GM18526 (cell line): ENCODE measurements around the gene CHST8.

Experiments used
- POLR2A ChIP-seq: IDR thresholded peaks from 3 replicates; pipeline ENCODE4 v1.6.1; 2011; ENCODE audit not compliant: insufficient read length; ENCODE audit errors: extremely low read depth

CHST8 gene

DNA sequence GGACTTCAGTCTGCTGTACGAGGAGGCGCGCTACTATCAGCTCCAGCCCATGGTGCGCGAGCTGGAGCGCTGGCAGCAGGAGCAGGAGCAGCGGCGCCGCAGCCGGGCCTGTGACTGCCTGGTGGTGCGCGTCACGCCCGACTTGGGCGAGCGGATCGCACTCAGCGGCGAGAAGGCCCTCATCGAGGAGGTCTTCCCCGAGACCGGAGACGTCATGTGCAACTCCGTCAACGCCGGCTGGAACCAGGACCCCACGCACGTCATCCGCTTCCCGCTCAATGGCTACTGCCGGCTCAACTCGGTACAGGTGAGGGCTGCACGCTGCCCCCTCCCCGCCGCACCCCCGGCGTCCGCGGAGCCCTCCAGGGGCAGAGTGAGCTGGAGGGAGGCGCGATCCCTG, 189.5 kb downstream of the CHST8 start:
- no peak for TF ChIP-seq POLR2A

DNA sequence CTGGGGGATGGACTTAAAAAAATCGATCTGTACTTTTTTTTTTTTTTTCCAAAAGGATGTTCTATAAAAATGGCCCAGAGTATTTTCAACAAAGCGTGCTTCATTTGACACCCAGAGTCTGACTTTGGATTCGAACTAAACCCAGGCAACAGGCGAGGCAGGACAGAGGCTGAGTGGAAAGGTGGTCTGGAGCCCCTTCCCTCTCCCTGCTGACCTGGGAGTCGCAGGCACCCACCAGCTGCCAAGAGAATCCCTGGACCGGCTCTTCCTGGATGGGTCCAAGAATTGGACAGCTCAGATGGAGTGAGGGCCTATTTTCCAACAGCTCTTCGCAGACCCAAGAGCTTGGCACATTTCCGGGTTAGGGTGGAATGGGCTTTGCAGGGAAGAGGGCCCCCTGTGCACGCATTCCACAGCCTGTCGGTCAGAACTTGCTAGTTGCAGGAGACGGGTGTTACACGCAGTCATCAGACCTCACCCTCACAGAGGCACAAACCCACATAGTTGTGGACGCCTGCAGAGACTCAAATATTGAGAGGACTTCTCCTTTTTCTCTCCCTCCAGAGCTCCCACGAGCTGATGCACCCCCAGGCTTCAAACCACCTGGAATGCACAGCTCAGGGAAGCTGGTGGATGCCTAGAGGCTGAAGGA, 190.1 kb downstream of the CHST8 start:
- TF ChIP-seq POLR2A: no peak

DNA sequence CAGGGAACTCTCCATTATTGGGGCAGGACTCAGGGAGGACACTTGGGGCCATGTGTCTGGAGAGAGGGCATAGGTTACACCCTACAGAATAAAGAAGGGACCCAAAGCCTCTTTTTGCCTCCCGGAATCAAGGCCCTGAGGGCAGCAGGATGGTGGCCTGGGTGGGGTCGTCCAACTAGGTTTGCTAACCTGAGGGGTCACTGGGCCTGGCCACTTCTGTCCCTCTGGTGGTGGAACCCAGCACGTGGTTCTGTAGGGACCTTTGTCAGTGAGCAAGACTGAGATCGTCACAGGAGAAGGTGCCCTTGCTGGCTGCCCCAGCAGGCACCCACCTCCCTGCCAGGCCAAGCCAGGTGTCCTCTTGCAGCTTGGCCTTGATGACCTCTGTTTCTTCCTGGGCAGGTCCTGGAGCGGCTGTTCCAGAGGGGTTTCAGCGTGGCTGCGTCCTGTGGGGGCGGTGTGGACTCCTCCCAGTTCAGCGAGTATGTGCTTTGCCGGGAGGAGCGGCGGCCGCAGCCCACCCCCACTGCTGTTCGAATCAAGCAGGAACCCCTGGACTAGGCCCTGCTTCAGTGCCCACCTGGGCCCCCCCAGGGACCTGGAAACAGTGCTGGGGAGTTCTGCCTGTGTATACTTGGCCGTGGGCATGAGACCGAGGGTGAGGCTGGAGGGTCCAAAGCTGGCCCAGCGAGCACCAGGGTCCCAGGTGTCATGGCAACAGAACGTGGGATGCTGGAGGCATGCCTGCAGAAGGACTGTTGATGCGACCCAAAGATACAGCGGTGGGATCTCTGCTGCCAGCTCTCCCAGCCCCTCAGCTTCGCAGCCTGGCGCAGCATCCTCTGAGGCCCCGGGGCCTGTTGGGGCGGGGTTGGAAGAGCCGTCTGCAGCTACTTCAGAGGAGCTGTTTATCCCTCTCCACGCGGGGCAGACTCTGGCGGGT, 190.9 kb downstream of the CHST8 start:
- TF ChIP-seq POLR2A: no peak

DNA sequence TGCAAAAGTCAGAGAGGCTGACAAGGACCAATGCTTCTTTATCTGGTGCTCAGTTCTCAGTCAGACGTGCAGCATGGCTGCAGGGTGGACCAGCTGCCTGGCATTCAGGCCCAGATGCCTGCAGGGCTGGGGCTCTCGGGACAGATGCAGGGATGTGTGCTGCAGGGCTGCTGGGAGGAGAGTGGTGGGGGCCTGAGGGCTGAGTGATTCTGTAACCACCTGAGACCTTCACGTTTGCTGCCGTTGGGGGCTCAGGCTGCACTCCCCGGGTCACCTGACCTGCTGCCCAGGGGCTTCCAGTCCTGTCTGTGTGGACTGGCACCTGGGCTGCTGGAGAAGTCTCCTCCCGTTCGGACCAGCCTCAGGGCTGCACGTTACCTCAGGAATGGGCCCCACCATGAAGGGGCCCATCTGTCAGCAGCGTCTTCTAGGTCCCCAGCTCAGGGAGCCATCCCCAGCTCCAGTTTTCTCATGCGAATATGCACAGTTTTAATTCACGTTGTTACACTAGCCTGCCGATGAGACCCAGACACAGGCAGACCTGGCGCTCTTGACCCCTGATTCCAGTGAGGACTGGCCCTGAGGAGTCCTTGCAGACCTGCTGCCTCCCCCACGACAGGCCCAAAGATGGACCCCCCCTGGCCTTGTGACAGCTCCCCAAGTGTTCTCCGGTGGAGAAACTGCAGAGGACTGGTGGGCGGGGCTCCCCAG, 191.8 kb downstream of the CHST8 start:
- no peak for TF ChIP-seq POLR2A

DNA sequence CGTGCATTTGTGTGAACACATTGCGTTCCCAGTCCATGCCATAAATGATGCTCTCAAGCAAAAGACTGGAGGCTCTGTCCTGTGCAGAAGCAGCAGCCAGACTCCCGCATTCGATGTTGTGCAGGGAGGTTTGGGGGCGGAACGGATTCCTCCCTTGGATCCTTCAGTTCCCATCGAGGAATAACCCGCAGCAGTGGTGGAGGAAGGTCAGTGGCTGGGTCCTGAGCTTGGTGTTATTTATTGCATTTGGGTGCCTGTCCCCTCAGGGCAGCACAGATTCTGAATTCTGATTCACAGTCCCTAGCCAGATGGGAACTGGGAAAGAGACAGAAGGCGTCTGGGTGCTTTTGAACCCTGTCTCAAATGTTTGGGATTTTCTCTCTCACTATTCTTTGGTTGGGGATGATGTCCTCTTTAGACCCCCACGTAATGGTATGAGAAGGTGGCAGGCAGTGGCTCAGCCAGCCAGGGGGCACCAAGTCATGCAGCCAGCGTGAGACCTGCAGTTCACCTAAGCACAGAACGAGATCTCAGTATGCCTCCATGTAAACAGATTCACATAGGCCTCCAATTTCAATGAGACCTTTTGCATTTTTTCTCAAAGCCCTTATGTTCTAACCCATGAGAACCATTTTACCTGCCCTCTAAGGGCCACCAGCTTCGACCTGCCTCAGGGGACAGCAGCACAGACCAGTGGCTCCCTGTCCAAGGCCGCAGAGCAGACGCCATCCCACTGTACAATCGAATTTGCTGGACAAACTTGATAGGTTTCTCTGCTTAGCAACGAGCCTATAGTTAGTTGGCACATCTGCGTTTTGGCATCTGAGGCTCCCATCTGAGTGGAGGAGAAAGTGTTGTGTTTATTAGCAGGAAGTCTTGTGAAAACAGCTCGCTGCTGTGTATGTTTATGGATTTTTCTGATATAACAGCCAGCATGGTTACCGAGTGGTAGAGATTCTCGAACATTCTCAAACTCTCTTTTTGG, 192.7 kb downstream of the CHST8 start:
- TF ChIP-seq POLR2A: no peak

DNA sequence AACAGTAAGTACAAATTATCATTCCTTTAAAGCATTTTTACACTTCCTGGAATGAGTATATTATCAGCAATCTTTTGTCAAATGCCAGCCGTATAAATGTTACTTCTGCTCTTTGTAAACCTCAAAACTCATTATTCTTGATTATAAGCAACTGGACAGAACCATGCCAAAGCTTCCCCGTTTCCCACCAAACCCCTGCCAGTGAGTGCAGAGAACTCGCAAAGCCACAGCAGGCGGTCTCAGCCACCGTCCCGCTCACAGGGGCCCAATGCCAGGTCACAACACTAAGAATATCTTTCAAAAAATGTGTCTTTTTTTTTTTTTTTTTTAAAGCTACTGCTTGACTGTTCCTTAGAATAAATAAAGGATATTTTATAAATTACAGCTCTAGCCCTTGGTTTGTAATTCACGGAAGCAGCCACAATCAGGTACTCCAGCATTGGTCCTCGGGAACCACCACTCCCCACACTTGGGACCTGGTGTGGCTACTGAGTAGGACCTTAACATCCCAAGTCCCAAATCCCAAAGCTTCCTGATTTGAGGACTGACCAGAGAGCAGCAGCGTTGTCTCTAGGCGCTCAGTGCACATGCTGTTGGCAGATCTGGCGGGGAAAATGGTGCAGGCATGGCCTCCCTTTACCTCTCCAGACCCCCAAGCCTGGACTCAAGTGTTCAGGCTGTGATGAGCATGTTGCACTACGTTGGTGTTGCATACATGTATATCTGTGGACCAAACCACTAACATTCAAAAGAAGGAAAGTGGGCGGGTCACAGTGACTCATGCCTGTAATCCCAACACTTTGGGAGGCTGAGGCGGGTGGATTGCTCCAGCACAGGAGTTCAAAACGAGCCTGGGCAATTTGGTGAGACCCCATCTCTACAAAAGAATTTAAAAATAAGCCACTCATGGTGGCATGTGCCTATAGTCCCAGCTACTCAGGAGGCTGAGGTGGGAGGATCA, 193.9 kb downstream of the CHST8 start:
- no peak for TF ChIP-seq POLR2A

DNA sequence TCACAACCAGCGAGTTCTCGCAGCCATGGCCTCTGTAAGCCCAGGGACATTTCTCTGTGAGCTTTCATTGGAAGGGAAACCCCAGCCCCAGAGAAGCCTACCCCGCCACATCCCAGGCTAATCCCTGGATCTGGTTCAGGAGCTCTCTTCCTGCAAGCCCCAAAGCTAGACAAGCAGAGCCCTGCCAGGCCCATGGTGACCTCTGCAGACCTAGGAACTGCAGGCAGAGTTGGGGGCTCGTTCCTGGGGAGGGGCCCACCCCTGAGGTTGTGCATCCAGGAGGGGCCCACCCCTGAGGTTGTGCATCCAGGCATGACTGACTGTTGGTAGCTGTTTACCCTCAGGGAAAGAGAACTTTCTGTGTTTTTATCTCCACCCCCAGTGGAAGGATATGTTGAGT, 196.7 kb downstream of the CHST8 start:
- no peak for TF ChIP-seq POLR2A

DNA sequence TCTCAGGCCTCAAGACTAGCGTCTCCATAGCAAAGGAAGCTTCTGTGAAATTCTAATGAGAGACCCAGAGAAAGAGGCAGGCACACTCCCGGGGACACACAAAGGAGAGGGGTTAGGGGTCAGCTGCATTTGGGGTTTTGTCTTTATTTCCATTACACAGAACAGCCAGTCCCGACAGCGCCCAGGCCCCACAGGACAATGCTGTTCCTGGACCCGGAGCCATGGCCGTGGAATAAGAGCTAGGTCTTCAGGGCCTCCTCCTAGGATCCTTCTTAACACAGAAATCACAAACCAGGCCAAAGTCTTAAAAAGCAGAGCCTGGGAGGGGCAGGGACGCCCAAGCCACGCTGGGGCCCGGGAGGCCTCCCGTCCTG, 197.7 kb downstream of the CHST8 start:
- no peak for TF ChIP-seq POLR2A

DNA sequence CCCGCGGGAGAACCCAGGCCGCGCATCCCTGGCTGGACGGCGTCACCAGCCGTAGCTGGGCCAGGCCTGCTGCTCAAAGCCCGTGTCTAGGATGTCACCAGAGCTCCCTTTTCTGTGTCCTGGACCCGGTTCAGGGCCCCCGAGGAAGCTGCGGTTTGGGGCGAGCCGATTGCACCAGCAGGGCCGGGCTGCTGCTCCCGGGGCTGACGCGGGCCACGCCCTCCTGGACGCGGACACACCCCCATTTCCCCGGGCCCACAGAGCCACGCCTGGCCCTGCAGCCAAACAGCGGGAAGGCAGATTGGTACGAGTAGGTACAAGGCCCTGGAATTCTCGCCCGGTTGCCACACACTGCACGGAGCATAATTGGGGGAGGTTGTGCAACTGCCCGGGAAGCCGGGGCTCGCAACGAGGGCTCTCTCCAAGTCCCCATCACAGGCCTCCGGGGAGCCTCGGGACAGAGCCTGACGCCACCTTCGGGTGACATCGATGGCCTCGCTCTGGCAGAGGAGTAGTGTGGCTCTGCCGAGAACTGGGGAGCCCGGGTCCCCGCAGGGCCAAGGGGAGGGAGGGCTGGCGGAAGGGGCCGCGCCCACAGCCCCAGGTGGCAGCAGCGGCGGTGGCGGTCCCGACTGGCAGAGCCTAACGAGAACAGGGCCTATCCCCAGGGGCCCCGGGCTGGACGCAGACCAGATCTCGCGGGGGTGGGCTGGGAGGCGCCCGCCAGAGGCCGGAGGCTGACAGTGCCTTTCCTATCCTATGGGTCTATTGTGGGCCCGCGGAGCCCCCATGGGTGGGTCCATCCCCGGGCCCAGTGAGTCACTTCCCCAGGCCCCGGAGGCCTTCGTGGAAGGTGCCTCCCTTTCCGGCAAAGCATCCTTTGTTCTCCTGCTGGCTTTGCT, 198.4 kb downstream of the CHST8 start:
- no peak for TF ChIP-seq POLR2A

DNA sequence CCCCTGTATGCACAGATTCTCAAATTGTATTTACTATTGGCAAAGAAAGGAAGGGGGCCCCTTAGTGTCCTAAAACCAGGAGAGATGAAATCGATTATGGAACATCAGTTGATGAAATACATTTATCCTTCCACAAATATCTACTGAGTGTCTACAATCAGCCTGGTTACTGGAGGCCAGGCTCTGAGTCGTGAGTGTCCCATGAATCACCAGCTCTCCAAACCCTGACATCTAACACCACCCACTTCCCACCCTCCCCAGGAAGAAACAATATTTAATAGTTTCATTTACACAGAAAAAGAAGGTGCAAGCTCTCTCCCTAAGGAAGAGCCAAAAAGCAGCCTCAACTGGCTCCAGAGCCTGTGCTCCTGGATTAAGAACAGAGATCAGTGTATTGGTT, 200.1 kb downstream of the CHST8 start:
- TF ChIP-seq POLR2A: no peak
